B cell (primary cell): ENCODE data around the gene CCDC194.
A peak's percentile ranks its signal among the peaks of the same experiment; 100 is the strongest.

ENCODE experiments used
- CTCF ChIP-seq: fragments of 200-600 bp; IDR thresholded peaks from one replicate; pipeline ENCODE4 v1.8.0; 2022; ENCODE audit warnings: antibody characterized with exemption, mild to moderate bottlenecking
- EZH2 ChIP-seq: IDR thresholded peaks from 2 replicates; pipeline ENCODE4 v1.6.1; 2012; ENCODE audit warnings: borderline replicate concordance, low read depth, mild to moderate bottlenecking, moderate library complexity, low read length; ENCODE audit not compliant: insufficient read depth, poor library complexity, severe bottlenecking

GRCh38 chr19:17385878-17386611 is 8.0 kb downstream of the CCDC194 start:
- peak; percentile 93 for TF ChIP-seq CTCF
- TF ChIP-seq EZH2: no peak
